Hepatocyte (in vitro differentiated cells): Measurements from ENCODE around the gene CLTRN. TPM values are rescaled to one million over a fixed set of nuclear protein-coding genes. Genes with fewer than 3 reads are reported as not detected.
A peak's percentile ranks its signal among the peaks of the same experiment; 100 is the strongest.

ENCODE experiments used
- DNase-seq: peaks from one replicate; pipeline ENCODE4 v3.0.0-alpha.2; 2016; ENCODE audit warnings: low spot score
- H2AFZ ChIP-seq: fragments of 200-600 bp; sonication (generic); 2 replicates; pipeline ENCODE4 v1.6.0; 2016; ENCODE audit warnings: antibody characterized with exemption, mild to moderate bottlenecking
- H3K27ac ChIP-seq: fragments of 200-600 bp; sonication (generic); 2 replicates; pipeline ENCODE4 v1.5.1; 2016; ENCODE audit warnings: mild to moderate bottlenecking
- H3K27me3 ChIP-seq: fragments of 200-600 bp; sonication (generic); 2 replicates; pipeline ENCODE4 v1.6.1; 2016
- H3K36me3 ChIP-seq: fragments of 200-600 bp; sonication (generic); replicated peaks from 2 replicates; pipeline ENCODE4 v1.5.1; 2016; ENCODE audit warnings: low read depth; ENCODE audit not compliant: insufficient read depth
- H3K4me1 ChIP-seq: fragments of 200-600 bp; sonication (generic); 2 replicates; pipeline ENCODE4 v1.5.1; 2016; ENCODE audit warnings: mild to moderate bottlenecking, moderate library complexity; ENCODE audit not compliant: insufficient read depth
- H3K4me2 ChIP-seq: fragments of 200-600 bp; sonication (generic); 2 replicates; pipeline ENCODE4 v1.6.0; 2016
- H3K4me3 ChIP-seq: fragments of 200-600 bp; sonication (generic); 2 replicates; pipeline ENCODE4 v1.5.1; 2016; ENCODE audit warnings: mild to moderate bottlenecking
- H3K79me2 ChIP-seq: fragments of 200-600 bp; sonication (generic); 2 replicates; pipeline ENCODE4 v1.6.0; 2017; ENCODE audit warnings: mild to moderate bottlenecking
- H3K9me2 ChIP-seq: fragments of 200-600 bp; sonication (generic); replicated peaks from 2 replicates; pipeline ENCODE4 v1.6.0; 2017; ENCODE audit warnings: mild to moderate bottlenecking; ENCODE audit not compliant: insufficient read depth
- H3K9me3 ChIP-seq: fragments of 200-600 bp; sonication (generic); 2 replicates; pipeline ENCODE4 v1.5.1; 2016; ENCODE audit warnings: low read depth, mild to moderate bottlenecking
- H4K20me1 ChIP-seq: fragments of 200-600 bp; sonication (generic); 2 replicates; pipeline ENCODE4 v1.6.0; 2016; ENCODE audit warnings: mild to moderate bottlenecking; ENCODE audit not compliant: insufficient read depth, poor library complexity, severe bottlenecking
- EZH2 ChIP-seq: fragments of 200-600 bp; sonication (generic); IDR thresholded peaks from 2 replicates; pipeline ENCODE4 v1.6.1; 2016; ENCODE audit warnings: antibody characterized with exemption, mild to moderate bottlenecking, borderline replicate concordance
- EZH2phosphoT487 ChIP-seq: fragments of 200-600 bp; sonication (generic); IDR thresholded peaks from one replicate; pipeline ENCODE4 v1.6.1; 2018; ENCODE audit warnings: antibody characterized with exemption, mild to moderate bottlenecking, low read depth, moderate library complexity; ENCODE audit not compliant: unreplicated experiment, severe bottlenecking
- WGBS: methylation state at CpG from one replicate; pipeline ENCODE4 v1.1.6; 2016; ENCODE audit warnings: low lambda C conversion rate; ENCODE audit errors: missing lambda C conversion rate; 5-methylcytosine and 5-hydroxymethylcytosine counted together
- polyA plus RNA-seq: library from polyadenylated mRNA; unstranded; fragments of >200 nt; fragmentation: Nextera tagmentation; extraction: Ambion mirVana; gene quantifications from 2 replicates; pipeline ENCODE4 v1.2.1, GENCODE V29; 2016
- total RNA-seq: library from RNA; depleted of rRNA; stranded (reverse); fragments of >200 nt; gene quantifications from 2 replicates; pipeline ENCODE4 v1.2.3, GENCODE V29; 2014
- TF ChIP-seq, protein P1 (sequence below): fragments of 200-600 bp; sonication (generic); IDR thresholded peaks from 2 replicates; pipeline ENCODE4 v1.5.1; 2016; ENCODE audit warnings: antibody characterized with exemption, mild to moderate bottlenecking; ENCODE audit not compliant: poor library complexity

Gene CLTRN
- total and polyA plus RNA-seq, 2 experiments from 2014 or later = 32.6 to 37.4 TPM

DNA sequence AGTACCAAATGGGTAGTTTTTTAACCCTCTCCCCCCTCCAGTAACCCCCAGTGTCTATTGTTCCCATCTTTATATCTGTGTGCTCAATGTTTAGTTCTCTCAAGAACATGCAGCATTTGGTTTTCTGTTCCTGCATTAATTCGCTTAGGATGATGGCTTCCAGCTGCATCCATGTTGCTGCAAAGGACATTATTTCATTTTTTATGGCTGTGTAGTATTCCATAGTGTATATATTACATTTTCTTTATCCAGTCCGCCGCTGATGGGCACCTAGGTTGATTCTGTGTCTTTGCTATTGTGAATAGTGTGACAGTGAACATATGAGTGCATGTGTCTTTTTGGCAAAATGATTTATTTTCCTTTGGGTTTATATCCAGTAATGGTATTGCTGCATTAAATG, 31.9 kb upstream of the CLTRN start:
- Histone ChIP-seq H3K36me3 (no peaks in the 10 kb centered on the region), H3K4me2 (no peak overlapping the region), H2AFZ (no peak overlapping the region), H3K27ac (no peak overlapping the region), H4K20me1 (no peaks in the 10 kb centered on the region), H3K4me1 (no peaks in the 10 kb centered on the region), H3K79me2 (no peaks in the 10 kb centered on the region), H3K9me2 (no peaks in the 10 kb centered on the region), H3K9me3 (no peaks in the 10 kb centered on the region), H3K27me3 (no peaks in the 10 kb centered on the region), H3K4me3 (no peak overlapping the region)
- no peak for TF ChIP-seq EZH2
- TF ChIP-seq, protein P1, sequence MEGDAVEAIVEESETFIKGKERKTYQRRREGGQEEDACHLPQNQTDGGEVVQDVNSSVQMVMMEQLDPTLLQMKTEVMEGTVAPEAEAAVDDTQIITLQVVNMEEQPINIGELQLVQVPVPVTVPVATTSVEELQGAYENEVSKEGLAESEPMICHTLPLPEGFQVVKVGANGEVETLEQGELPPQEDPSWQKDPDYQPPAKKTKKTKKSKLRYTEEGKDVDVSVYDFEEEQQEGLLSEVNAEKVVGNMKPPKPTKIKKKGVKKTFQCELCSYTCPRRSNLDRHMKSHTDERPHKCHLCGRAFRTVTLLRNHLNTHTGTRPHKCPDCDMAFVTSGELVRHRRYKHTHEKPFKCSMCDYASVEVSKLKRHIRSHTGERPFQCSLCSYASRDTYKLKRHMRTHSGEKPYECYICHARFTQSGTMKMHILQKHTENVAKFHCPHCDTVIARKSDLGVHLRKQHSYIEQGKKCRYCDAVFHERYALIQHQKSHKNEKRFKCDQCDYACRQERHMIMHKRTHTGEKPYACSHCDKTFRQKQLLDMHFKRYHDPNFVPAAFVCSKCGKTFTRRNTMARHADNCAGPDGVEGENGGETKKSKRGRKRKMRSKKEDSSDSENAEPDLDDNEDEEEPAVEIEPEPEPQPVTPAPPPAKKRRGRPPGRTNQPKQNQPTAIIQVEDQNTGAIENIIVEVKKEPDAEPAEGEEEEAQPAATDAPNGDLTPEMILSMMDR = no peak
- no peak for TF ChIP-seq EZH2phosphoT487
- DNase-seq = no peak
- 83% methylated on average over 3 of the region's 3 CpGs for WGBS

DNA sequence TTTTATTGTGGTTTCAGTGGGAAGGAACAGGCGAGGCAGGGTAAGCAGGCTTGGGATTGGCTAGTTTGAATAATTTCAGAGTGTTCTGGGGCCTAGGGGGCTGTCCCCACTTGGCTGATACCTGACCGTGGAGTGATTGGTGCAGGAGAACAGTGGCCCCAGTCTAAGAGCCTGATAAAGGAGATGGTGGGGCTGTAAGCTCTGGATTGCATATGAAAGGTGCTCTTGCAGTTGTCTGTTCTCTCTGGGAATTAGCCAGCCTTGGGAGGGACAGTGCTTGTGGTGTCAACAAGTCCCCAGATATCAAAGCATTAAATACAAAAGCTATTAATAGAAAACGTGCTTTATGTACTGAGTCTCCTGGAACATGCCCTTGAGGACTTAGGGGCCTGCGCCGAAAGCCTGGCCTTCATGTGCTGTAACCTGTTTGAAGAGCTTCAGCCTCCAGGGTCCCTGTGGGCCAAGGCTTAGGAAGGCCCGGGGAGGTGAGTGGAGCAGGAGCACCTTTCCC, 30.4 kb upstream of the CLTRN start:
- H3K9me2 ChIP-seq = no peaks in the 10 kb centered on the region
- no peaks in the 10 kb centered on the region for H3K4me1 ChIP-seq
- DNase-seq = no peak
- H4K20me1 ChIP-seq = no peaks in the 10 kb centered on the region
- H2AFZ ChIP-seq = no peak overlapping the region
- H3K36me3 ChIP-seq = no peaks in the 10 kb centered on the region
- no peak overlapping the region for H3K4me2 ChIP-seq
- TF ChIP-seq, protein P1 = no peak
- no peak for TF ChIP-seq EZH2
- TF ChIP-seq EZH2phosphoT487 = no peak
- no peaks in the 10 kb centered on the region for H3K9me3 ChIP-seq
- no peak overlapping the region for H3K27ac ChIP-seq
- H3K79me2 ChIP-seq = no peaks in the 10 kb centered on the region
- H3K4me3 ChIP-seq = no peak overlapping the region
- H3K27me3 ChIP-seq = no peaks in the 10 kb centered on the region
- 77% methylated on average over 6 of the region's 6 CpGs for WGBS

DNA sequence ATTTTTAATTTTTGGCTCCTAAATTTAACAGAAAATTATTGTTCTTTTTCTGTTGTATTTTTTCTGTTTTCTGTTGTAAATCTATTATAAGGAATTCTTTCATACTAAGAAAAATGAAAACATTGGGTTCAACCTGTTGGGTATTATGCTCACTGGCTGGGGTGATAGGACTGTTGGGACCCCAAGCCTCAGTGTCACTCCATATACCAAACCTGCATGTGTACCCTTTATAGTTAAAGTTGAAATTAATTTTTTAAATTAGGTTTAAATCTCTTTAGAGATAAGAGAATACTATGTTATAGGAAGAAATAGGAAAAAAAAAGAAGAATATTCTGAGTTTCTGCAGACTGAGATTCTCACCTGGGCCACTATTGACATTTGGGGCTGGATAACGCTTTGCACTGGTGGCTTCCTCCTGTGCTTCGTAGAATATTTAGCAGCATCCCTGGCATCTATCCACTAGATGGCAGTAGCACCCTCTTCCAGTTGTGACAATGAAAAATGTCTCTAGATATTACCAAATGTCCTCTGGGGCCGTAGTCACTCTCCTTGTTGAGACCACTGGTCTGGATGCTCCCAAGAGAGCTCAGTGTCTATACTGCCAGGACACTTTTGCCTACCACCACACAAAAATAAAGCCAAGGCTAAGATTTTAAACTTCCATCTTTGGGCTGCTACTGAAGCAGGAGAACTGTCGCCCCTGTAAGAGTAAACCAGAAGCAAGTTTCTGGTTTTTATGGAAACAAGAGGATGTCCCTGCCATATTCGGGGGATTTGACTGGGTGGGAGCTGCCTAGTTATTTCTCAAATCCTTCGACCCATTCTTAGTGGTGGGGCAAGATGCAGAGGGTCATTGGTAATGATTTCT, 22.4 kb upstream of the CLTRN start:
- no peaks in the 10 kb centered on the region for H3K4me1 ChIP-seq
- H4K20me1 ChIP-seq = no peaks in the 10 kb centered on the region
- H3K9me2 ChIP-seq = no peaks in the 10 kb centered on the region
- no peaks in the 10 kb centered on the region for H3K9me3 ChIP-seq
- H3K27me3 ChIP-seq = no peaks in the 10 kb centered on the region
- no peak overlapping the region for H3K27ac ChIP-seq
- no peak overlapping the region for H3K4me2 ChIP-seq
- H3K36me3 ChIP-seq = no peaks in the 10 kb centered on the region
- peaks cover 6% of the 10 kb centered on the region for H3K79me2 ChIP-seq
- no peak overlapping the region for H3K4me3 ChIP-seq
- TF ChIP-seq EZH2 = no peak
- TF ChIP-seq, protein P1 = peak; percentile 83
- no peak for TF ChIP-seq EZH2phosphoT487
- whole genome bisulfite sequencing = 48% methylated on average over 6 of the region's 6 CpGs
- H2AFZ ChIP-seq = no peak overlapping the region
- DNase-seq = peak; percentile 84
